H1 (cell line): ENCODE measurements around the gene KLHL3. TPM values are rescaled to one million over a fixed set of nuclear protein-coding genes. Genes with fewer than 3 reads are reported as not detected.
A peak's percentile ranks its signal among the peaks of the same experiment; 100 is the strongest.

Experiments
- CTCF ChIA-PET: fragments of 300-600 bp; sonication (Branson Sonifier 250); formaldehyde crosslinking; loops from one replicate; lab custom pipeline; 2021; ENCODE audit not compliant: partially characterized antibody; lab: Charles Lee
- POLR2A ChIA-PET: fragments of 300-600 bp; sonication (Branson Sonifier 250); formaldehyde crosslinking; loops from one replicate; lab custom pipeline; 2021; ENCODE audit warnings: inconsistent platforms; ENCODE audit not compliant: partially characterized antibody; lab: Charles Lee
- DNase-seq, 2 experiments: peaks; one replicate each; pipeline versions ENCODE4 v3.0.0 to v3.0.0-alpha.2; 2010 to 2022; ENCODE audit warnings: low spot score in 2 of 2, low read depth in 1 of 2, mixed read lengths in 1 of 2
- FAIRE-seq: peaks from 2 replicates; lab custom pipeline; 2011; peaks lifted over from hg19 to GRCh38; lab: Jason Lieb, UNC
- H2AFZ ChIP-seq: 2 replicates; pipeline ENCODE4 v1.8.1; 2012; ENCODE audit warnings: low read length, inconsistent platforms
- H2AK5ac ChIP-seq: 2 replicates; pipeline ENCODE4 v1.6.1; 2013; ENCODE audit warnings: low read depth, low read length
- H2BK120ac ChIP-seq: replicated peaks from 2 replicates; pipeline ENCODE3; 2013; ENCODE audit warnings: low read depth, low read length, inconsistent platforms
- H2BK12ac ChIP-seq: 2 replicates; pipeline ENCODE4 v1.6.1; 2013; ENCODE audit warnings: low read depth, low read length
- H2BK15ac ChIP-seq: 2 replicates; pipeline ENCODE4 v1.6.1; 2013; ENCODE audit warnings: low read length
- H2BK20ac ChIP-seq: 2 replicates; pipeline ENCODE4 v1.6.1; 2013; ENCODE audit warnings: low read length
- H2BK5ac ChIP-seq: 2 replicates; pipeline ENCODE4 v1.6.1; 2013; ENCODE audit warnings: low read depth, low read length
- H3K14ac ChIP-seq: 2 replicates; pipeline ENCODE4 v1.6.1; 2013; ENCODE audit warnings: inconsistent platforms; ENCODE audit not compliant: insufficient read length
- H3K18ac ChIP-seq: 2 replicates; pipeline ENCODE4 v1.6.1; 2013; ENCODE audit warnings: low read length; ENCODE audit errors: extremely low read depth
- H3K23ac ChIP-seq: 2 replicates; pipeline ENCODE4 v1.6.1; 2013; ENCODE audit warnings: inconsistent platforms; ENCODE audit not compliant: insufficient read length
- H3K23me2 ChIP-seq: 2 replicates; pipeline ENCODE4 v1.6.1; 2013; ENCODE audit warnings: low read depth, low read length
- H3K27ac ChIP-seq: 2 replicates; pipeline ENCODE4 v1.6.1; 2011; ENCODE audit warnings: low read depth, low read length, inconsistent platforms
- H3K27me3 ChIP-seq, 4 experiments: replicated peaks in 1 of 4; 1 replicate in 1 of 4; 2 replicates in 3 of 4; pipeline versions ENCODE4 v1.6.1 to v1.8.1; 2011 to 2013; ENCODE audit warnings: low read length in 3 of 4, mild to moderate bottlenecking in 3 of 4, inconsistent platforms in 2 of 4, mixed read lengths in 2 of 4, moderate library complexity in 1 of 4; ENCODE audit not compliant: control insufficient read depth in 3 of 4, insufficient read depth in 3 of 4; ENCODE audit errors: extremely low read depth in 1 of 4
- H3K36me3 ChIP-seq, 4 experiments: 2 replicates each; pipeline versions ENCODE4 v1.6.1 to v1.8.1; 2011 to 2013; ENCODE audit warnings: mild to moderate bottlenecking in 4 of 4, low read length in 3 of 4, moderate library complexity in 2 of 4, control low read depth in 1 of 4, inconsistent platforms in 1 of 4; ENCODE audit not compliant: insufficient read depth in 4 of 4, control insufficient read depth in 2 of 4
- H3K4ac ChIP-seq: replicated peaks from 2 replicates; pipeline ENCODE3; 2013; ENCODE audit warnings: low read length, low read depth, mixed read lengths, inconsistent platforms; ENCODE audit not compliant: insufficient read length
- H3K4me1 ChIP-seq, 4 experiments: replicated peaks in 1 of 4; 1 replicate in 1 of 4; 2 replicates in 3 of 4; pipeline versions ENCODE4 v1.6.1 to v1.8.1; 2011 to 2013; ENCODE audit warnings: low read length in 3 of 4, inconsistent platforms in 2 of 4, mixed read lengths in 1 of 4; ENCODE audit not compliant: insufficient read depth in 4 of 4, control insufficient read depth in 3 of 4
- H3K4me2 ChIP-seq, 2 experiments: 2 replicates each; pipeline versions ENCODE4 v1.6.1 to v1.8.1; 2011 to 2013; ENCODE audit warnings: low read depth in 2 of 2, low read length in 2 of 2, control low read depth in 1 of 2, inconsistent platforms in 1 of 2, mild to moderate bottlenecking in 1 of 2; ENCODE audit not compliant: insufficient read depth in 1 of 2
- H3K4me3 ChIP-seq, 4 experiments: fragments of 200-600, 300-600 bp in 1 of 4; sonication (generic), shearing (Covaris generic), sonication (Bioruptor Twin) in 1 of 4; 2 replicates each; pipeline versions ENCODE4 v1.5.1 to v1.8.1; 2011 to 2016; ENCODE audit warnings: low read length in 4 of 4, low read depth in 3 of 4, control low read depth in 2 of 4, inconsistent platforms in 2 of 4, mild to moderate bottlenecking in 2 of 4, mixed read lengths in 1 of 4, moderate library complexity in 1 of 4; ENCODE audit not compliant: insufficient read depth in 2 of 4; ENCODE audit errors: extremely low read depth in 1 of 4
- H3K56ac ChIP-seq: replicated peaks from 2 replicates; pipeline ENCODE3; 2013; ENCODE audit warnings: low read depth, mild to moderate bottlenecking, mixed read lengths, low read length, inconsistent platforms; ENCODE audit not compliant: insufficient read length
- H3K79me1 ChIP-seq: 2 replicates; pipeline ENCODE4 v1.6.1; 2013; ENCODE audit warnings: low read depth, low read length, control low read depth
- H3K79me2 ChIP-seq, 2 experiments: 2 replicates each; pipeline versions ENCODE4 v1.6.1 to v1.8.1; 2012 to 2013; ENCODE audit warnings: low read length in 2 of 2, mild to moderate bottlenecking in 2 of 2, inconsistent platforms in 1 of 2; ENCODE audit not compliant: insufficient read depth in 2 of 2, control insufficient read depth in 1 of 2
- H3K9ac ChIP-seq, 4 experiments: replicated peaks in 1 of 4; 1 replicate in 1 of 4; 2 replicates in 3 of 4; pipeline versions ENCODE4 v1.6.1 to v1.8.1; 2011 to 2013; ENCODE audit warnings: low read depth in 3 of 4, low read length in 3 of 4, control low read depth in 2 of 4, mild to moderate bottlenecking in 2 of 4, moderate library complexity in 2 of 4, inconsistent platforms in 1 of 4; ENCODE audit errors: extremely low read depth in 1 of 4
- H3K9me3 ChIP-seq, 2 experiments: 2 replicates each; pipeline versions ENCODE4 v1.6.1 to v1.8.1; 2012 to 2013; ENCODE audit warnings: mild to moderate bottlenecking in 2 of 2, moderate library complexity in 2 of 2, control low read depth in 1 of 2, inconsistent platforms in 1 of 2, low read depth in 1 of 2, low read length in 1 of 2, mixed read lengths in 1 of 2; ENCODE audit not compliant: insufficient read depth in 2 of 2
- H4K20me1 ChIP-seq, 2 experiments: replicated peaks in 1 of 2; 2 replicates each; pipeline versions ENCODE3 to v1.8.1; 2011 to 2013; ENCODE audit warnings: inconsistent platforms in 2 of 2, low read length in 2 of 2, mild to moderate bottlenecking in 1 of 2; ENCODE audit not compliant: insufficient read depth in 2 of 2, control insufficient read depth in 1 of 2
- H4K5ac ChIP-seq: 2 replicates; pipeline ENCODE4 v1.6.1; 2013; ENCODE audit warnings: low read length, low read depth, mixed read lengths, inconsistent platforms; ENCODE audit not compliant: insufficient read length
- H4K8ac ChIP-seq: 2 replicates; pipeline ENCODE4 v1.8.0; 2013; ENCODE audit warnings: mild to moderate bottlenecking, moderate library complexity, low read length, inconsistent platforms; ENCODE audit not compliant: insufficient read depth; ENCODE audit errors: extremely low read depth
- H4K91ac ChIP-seq: replicated peaks from 2 replicates; pipeline ENCODE3; 2013; ENCODE audit warnings: low read length, mixed read lengths, inconsistent platforms; ENCODE audit not compliant: insufficient read length
- ASH2L ChIP-seq: fragments of 200-600, 300-600 bp; sonication (generic); IDR thresholded peaks from one replicate; pipeline ENCODE4 v1.7.1; 2017; ENCODE audit warnings: low read length
- HDAC2 ChIP-seq, 2 experiments: fragments of 300-600 bp in 1 of 2; sonication (generic) in 1 of 2; IDR thresholded peaks; 2 replicates each; pipeline ENCODE4 v1.6.1; 2011 to 2012; ENCODE audit warnings: low read depth in 2 of 2, low read length in 2 of 2, mild to moderate bottlenecking in 2 of 2, moderate library complexity in 2 of 2, borderline replicate concordance in 1 of 2, inconsistent platforms in 1 of 2
- POLR2AphosphoS5 ChIP-seq: IDR thresholded peaks from 2 replicates; pipeline ENCODE4 v1.6.1; 2011; ENCODE audit warnings: low read depth, low read length
- SIN3A ChIP-seq, 2 experiments: IDR thresholded peaks in 1 of 2; conservative IDR thresholded peaks in 1 of 2; 2 replicates each; pipeline ENCODE4 v1.6.1; 2011 to 2012; ENCODE audit warnings: low read length in 2 of 2, improper control_type of control experiment in 1 of 2, low read depth in 1 of 2, mild to moderate bottlenecking in 1 of 2
- SP1 ChIP-seq: IDR thresholded peaks from 2 replicates; pipeline ENCODE4 v1.6.1; 2011; ENCODE audit warnings: low read depth, low read length
- WGBS, 2 experiments: shearing (Covaris generic) in 1 of 2; methylation state at CpG; one replicate each; pipeline versions ENCODE4 v1.1.6 to v1.1.7; 2013 to 2015; ENCODE audit warnings: low lambda C conversion rate in 2 of 2, mixed read lengths in 2 of 2, inconsistent platforms in 1 of 2, low coverage in 1 of 2, missing lambda C conversion rate in 1 of 2; ENCODE audit not compliant: insufficient replicate concordance in 2 of 2, insufficient coverage in 1 of 2, insufficient read length in 1 of 2; ENCODE audit errors: extremely low coverage in 1 of 2, missing lambda C conversion rate in 1 of 2; 5-methylcytosine and 5-hydroxymethylcytosine counted together
- polyA plus RNA-seq, 7 experiments: library from polyadenylated mRNA; depleted of rRNA in 3 of 7; stranded (reverse) in 5 of 7; unstranded in 2 of 7; fragments of >200 nt in 5 of 7; fragments of 200-250 nt in 2 of 7; gene quantifications; 1 replicate in 5 of 7; 2 replicates in 1 of 7; 4 replicates in 1 of 7; pipeline versions ENCODE4 v1.2.1 to v1.2.3, GENCODE V29; 2011 to 2013; ENCODE audit warnings: missing spikeins in 2 of 7, mixed read lengths in 2 of 7
- total RNA-seq: library from RNA; stranded (reverse); fragmentation: NEBNext Ultra II Directional; extraction: Animal tissue kit (Norgen Biotek cat#: 25700); gene quantifications from 2 replicates; pipeline ENCODE4 v1.2.1, GENCODE V29; 2021

The KLHL3 gene
- total and polyA plus RNA-seq, 2 of the 8 experiments (the other 6 are each of a cell fraction or from before 2014, with no cell fraction given), result 7.4 to 13.7 TPM

- Histone ChIP-seq H4K20me1 (peaks cover 17 to 32% of the 10 kb centered on the region in 2 experiments), H2BK5ac (peak overlapping the region; percentile 100), H3K23me2 (peaks cover 2% of the 10 kb centered on the region; the same call in 1 of the 2 replicates), H4K5ac (peak overlapping the region; percentile 83), H3K9me3 (no peaks in the 10 kb centered on the region), H3K18ac (peak overlapping the region; percentile 93), H3K23ac (no peak overlapping the region), H3K4me2 (peak overlapping the region; percentile 61 to 79), H3K79me1 (no peaks in the 10 kb centered on the region), H3K4ac (peak overlapping the region; percentile 98), H3K56ac (peak overlapping the region; percentile 89), H3K4me1 (peaks cover 0 to 3% (median 0%) of the 10 kb centered on the region in 4 experiments; a peak in 3 of 7 replicates), H4K8ac (peak overlapping the region; percentile 99), H2BK120ac (peak overlapping the region; percentile 21), H3K27ac (peak overlapping the region; percentile 100), H3K27me3 (no peaks in the 10 kb centered on the region), H3K9ac (peak overlapping the region; percentile 95 to 100 (median 100)), H2BK15ac (no peak overlapping the region), H2BK20ac (no peak overlapping the region), H4K91ac (peak overlapping the region; percentile 77), H2AFZ (no peak overlapping the region), H3K14ac (no peak overlapping the region), H3K4me3 (peak overlapping the region; percentile 92 to 100 (median 100)), H2BK12ac (peak overlapping the region; percentile 33; the same call in 1 of the 2 replicates), H3K36me3 (peaks cover 0 to 25% (median 0%) of the 10 kb centered on the region in 4 experiments; a peak in 1 of 8 replicates), H3K79me2 (peaks cover 21 to 52% of the 10 kb centered on the region in 2 experiments), H2AK5ac (peak overlapping the region; percentile 95)
- ChIA-PET CTCF (interaction anchor here (0.5 to 1.9 kb wide), 11 partner anchors 9 to 303 kb away, joined by 3 to 8 read pairs (median 3); no protein-coding TSS in a partner anchor), POLR2A (interaction anchor here (0.8 to 3.5 kb wide), 23 partner anchors 10 to 376 kb away, joined by 3 to 43 read pairs (median 4); partner anchors contain the start of genes FAM13B and KLHL3)
- WGBS, 2 experiments, result 2% methylated on average over 45 of the region's 45 CpGs; no CpG with 5 or more reads in 1 of the 2 experiments
- TF ChIP-seq ASH2L (peak; percentile 5), SP1 (no peak), HDAC2 (IDR thresholded peaks at IDR 0.05; ENCODE audit: borderline replicate concordance in 1 of 2, low read depth in 2 of 2, low read length in 2 of 2) (no peak), SIN3A (conservative IDR thresholded peaks at IDR 0.05 in 1 of 2, IDR thresholded peaks at IDR 0.05 in 1 of 2; ENCODE audit: low read depth in 1 of 2, low read length in 2 of 2) (peak in 1 of 2 experiments; percentile 1; a peak in 1 of 4 replicates), POLR2AphosphoS5 (peak; percentile 77; the same call in 1 of the 2 replicates)
- no peak for FAIRE-seq
- DNase-seq, result no peak
Measured at GRCh38 chr5:137753691-137754187, 17.9 kb upstream of the KLHL3 start.
